ENCODE results near the gene HBE1.
"Not testable (repeated sequence)": the region's sequence is repeated elsewhere in the genome, so short reads cannot be mapped to it uniquely, and the experiment has no call there.

The HBE1 gene

DNA sequence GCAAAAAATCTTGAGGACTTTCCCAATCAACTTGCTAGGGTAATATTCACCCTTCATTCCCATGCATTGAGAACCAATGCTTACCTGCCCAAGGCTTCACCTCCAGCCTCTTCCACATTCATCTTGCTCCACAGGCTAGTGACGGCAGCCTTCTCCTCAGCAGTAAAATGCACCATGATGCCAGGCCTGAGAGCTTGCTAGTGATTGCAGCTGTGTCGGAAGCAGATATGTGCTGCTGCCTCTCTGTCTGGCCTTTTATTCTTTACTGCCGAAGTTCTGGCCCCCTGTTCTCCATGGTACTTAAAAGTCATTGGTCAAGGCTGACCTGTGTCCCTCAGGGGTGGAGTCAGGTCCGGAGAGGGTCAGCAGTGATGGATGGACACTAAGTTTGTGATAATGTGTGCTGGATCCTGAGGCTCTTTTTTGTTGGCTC lies at the start of gene HBE1:
HBE1 (minus strand) TSS at position 231 of the 433 bp plus-strand sequence; CDS start at position 176, 55 bp downstream.
- no peak for DNase-seq (ENCODE audit: low read depth in 2 of 2)

DNA sequence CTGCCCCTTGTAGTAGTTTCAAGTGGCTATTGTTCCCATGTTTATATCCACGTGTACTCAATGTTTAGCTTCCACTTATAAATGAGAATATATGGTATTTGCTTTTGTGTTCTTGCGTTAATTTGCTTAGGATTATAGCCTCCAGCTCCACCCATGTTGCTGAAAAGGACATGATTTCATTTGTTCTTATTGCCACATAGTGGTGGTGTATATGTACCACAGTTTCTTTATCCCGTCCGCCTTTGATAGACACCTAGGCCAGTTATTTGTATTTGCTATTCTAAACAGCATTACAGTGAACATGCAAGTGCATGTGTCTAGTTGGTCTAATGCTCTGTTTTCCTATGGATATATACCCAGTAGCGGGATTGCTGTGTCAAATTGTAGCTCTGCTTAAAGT lies 47.5 kb upstream of the HBE1 start:
- DNase-seq (ENCODE audit: low read depth in 2 of 2): no peak

DNA sequence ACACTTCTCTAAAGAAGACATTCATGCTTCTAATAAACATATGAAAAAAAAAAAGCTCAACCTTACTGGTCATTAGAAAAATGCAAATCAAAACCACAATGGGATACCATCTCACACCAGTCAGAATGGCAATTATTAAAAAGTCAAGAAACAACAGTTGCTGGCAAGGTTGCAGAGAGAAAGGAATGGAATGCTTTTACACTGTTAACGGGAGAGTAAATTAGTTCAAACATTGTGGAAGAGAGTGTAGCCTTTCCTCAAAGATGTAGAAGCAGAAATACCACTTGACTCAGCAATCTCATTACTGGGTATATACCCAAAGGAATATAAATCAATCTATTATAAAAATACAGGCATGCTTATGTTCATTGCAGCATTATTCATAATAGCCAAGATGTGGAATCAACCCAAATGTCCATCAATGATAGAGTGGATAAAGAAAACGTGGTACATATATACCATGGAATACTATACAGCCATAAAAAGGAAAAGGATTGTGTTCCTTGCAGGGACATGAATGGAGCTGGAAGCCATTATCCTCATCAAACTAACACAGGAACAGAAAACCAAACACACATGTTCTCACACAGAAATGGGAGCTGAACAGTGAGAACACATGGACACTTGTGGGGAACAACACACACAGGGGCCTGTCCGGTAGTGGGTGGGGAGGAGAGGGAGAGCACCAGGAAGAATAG lies 43.7 kb upstream of the HBE1 start:
- DNase-seq (ENCODE audit: low read depth in 2 of 2): not testable (repeated sequence)

DNA sequence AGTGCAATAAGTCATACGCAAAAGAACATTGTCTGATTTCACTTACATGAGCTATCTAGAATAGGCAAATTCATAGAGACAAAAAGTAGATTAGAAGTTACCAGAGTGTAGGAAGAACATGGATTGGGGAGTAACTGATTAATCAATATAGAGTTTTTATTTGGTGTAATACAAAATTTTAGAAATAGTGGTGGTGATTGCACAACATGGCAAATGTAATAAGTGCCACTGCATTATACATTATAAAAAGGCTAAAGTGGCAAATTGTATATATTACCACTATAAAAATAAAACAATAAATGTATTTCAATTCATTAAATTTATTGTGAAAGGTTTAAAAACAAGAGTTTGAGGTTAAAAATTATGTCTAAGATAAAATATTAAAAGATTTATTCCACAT lies 40.7 kb upstream of the HBE1 start:
- no peak for DNase-seq (ENCODE audit: low read depth in 2 of 2)

DNA sequence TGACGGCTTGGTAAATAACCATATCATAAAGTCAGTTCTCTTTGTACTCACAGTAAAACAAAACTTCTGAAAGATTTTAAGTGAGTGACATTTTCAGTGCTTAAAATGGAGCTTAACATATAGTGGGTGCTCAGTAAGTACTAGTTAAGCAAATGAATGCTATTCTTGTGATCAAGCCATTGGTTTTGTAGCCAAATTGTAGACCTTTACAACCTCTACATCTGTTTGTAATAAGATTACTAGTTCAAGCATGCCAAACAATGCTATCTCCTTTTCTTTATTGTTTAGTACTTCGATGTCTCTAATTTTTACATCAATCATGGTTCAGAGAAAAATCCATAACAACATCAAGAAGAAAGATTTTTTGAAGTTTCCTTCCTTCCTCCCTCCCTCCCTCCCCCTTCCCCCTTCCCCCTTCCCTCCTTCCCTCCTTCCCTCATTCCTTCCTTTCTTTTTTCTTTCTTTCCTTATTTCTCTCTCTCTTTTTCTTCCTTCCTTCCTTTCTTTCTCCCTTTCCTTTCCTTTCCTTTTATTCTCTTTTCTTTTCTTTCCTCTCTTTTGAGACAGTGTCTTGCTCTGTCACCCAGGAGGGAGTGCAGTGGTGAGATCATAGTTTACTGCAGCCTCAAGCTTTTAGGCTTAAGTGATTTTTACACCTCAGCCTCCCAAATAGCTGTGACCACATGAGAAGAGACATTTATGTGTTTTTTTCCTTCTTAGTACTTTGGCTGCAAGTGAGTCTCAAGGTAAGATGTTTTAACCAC lies 37.7 kb upstream of the HBE1 start:
- DNase-seq (ENCODE audit: low read depth in 2 of 2): no peak

DNA sequence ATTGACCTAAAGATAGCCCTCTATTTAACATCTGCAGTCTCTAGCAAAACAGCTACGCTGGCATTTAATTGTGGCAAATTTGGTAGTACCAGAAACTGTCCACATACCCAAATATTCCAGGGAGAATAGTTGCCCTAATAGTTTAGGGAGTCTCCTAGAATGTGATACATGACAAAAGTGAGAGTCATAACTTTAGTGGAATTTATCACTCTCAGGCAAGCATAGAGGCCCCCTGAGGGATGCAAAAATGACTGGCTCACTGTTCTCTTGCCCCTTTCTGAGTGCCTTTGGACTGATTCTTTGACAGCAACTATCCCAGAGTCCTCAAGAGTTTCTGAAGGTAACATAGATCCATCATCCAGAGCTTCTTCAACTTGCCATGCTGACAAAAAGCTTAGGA lies 34.3 kb upstream of the HBE1 start:
- no peak for DNase-seq (ENCODE audit: low read depth in 2 of 2)

DNA sequence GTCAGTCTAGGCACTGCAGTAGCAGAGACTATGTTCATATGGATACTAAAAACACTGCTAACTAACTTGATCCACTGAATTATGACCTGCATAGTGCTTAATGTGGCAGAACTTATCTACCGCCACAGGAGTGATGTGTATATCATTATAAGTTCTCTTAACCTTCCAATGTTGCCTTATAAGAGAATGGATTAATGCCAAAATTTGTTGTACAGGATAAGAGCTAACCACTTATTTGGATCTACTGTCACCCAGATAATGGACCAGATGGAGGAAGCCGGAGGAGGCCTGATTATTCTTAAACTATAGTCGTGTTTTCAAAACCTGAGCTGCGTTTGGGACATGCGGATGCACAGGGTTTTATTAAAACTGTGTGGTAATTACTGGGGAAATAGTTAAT lies 33.9 kb upstream of the HBE1 start:
- no peak for DNase-seq (ENCODE audit: low read depth in 2 of 2)

DNA sequence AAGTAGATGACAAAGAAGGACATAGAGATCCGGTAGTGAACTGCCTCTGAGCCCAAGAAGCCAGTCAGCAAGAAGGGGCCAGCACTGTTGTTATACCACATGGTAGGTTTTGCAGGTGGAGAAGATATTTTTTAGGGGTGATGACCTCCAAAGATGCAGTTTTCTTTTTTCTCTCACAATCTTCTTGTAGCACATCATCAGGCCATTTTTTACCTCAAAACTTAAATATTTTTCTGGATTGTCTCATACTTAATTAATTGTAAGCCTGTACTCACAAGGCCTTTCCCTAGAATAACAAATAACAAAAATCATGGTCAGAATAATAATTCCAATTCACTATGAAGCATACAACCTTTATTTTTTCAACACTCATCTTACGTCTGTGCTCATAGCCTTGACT lies 32.1 kb upstream of the HBE1 start, which contains the start of gene OR51B4:
OR51B4 (minus strand) TSS at position 101 of the 400 bp plus-strand sequence; CDS start at position 101, 0 bp downstream.
- no peak for DNase-seq (ENCODE audit: low read depth in 2 of 2)

DNA sequence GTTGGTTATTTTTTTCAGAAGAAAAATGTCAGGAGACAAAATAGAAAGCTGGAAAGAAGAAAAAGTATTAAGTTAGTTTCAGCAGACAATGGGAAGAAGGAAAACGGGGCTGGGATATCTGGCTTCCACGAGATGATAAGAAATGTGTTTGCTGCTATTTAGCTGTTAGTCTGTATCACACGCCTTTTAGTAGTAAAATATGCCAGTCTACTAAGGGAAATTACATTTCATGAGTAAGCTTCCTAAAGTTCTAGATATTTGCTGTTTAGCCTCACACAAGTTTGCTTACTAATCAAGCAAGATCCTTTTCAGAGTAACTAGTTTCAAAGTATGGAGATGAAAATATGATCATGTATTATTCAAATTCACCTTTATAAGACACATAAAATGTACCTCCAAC lies 30.5 kb upstream of the HBE1 start:
- no peak for DNase-seq (ENCODE audit: low read depth in 2 of 2)

DNA sequence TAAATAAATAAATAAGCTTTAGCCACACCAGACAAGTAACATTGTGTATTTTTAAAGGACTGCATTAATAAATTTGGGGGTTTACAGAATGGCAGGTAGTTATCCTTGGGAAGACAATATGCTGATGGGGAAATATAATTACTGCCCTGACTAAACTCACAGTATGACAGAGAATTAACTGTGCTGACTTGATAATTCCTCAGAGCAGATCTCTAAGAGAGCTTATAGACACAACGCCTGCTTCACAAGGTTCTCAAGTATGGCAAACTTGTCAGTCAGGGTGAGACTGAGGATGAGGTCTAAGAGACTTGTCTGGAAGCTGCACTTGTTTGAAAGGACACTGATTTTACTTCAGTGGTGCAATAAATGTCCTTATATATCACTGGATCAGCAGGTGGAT lies 28.7 kb upstream of the HBE1 start:
- DNase-seq (ENCODE audit: low read depth in 2 of 2): no peak

DNA sequence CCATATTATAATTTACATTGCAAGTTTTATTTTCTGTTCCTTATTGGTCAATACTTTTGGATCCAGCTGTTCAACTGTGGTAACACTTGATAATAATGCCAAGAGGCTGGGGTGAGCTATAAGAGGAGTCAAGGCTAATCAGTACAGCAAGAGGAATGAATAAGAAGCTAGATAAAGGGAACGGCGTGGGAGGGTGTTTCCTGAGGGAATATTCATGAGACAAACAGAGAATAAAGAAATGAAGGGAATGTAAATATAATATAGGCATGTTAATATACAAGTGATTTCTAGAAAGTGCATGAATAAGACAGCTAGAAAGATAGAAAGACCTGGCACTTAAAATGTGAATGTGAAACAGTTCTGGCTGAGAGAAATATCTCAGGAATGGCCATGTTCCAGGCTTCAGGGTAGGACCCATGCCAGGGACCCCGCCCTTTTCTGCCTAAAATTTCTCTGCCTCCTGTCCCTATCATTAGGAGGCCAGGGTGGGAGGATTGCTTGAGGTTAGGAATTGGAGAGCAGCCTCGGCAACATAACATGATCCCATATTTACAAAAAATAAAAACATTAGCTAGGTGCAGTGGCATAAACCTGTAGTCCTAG lies 28.1 kb upstream of the HBE1 start:
- no peak for DNase-seq (ENCODE audit: low read depth in 2 of 2)

DNA sequence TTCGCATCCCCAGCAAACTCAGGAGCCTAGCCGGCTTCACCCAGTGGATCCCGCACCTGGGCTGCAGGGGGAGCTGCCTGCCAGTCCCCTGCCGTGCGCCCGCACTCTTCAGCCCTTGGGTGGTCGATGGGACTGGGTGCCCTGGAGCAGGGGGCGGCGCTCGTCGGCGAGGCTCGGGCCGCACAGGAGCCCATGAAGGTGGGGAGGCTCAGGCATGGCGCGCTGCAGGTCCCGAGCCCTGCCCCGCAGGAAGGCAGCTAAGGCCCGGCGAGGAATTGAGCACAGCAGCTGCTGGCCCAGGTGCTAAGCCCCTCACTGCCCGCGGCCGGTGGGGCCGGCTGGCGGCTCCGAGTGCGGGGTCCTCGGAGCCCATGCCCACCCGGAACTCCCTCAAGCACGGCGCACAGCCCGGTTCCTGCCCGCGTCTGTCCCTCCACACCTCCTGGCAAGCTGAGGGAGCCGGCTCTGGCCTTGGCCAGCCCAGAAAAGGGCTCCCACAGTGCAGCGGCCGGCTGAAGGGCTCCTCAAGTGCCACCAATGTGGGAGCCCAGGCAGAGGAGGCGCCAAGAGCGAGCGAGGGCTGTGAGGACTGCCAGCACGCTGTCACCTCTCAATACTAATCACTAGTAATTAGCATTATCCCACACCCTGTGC lies 24.7 kb upstream of the HBE1 start:
- not testable (repeated sequence) for DNase-seq (ENCODE audit: low read depth in 2 of 2)

DNA sequence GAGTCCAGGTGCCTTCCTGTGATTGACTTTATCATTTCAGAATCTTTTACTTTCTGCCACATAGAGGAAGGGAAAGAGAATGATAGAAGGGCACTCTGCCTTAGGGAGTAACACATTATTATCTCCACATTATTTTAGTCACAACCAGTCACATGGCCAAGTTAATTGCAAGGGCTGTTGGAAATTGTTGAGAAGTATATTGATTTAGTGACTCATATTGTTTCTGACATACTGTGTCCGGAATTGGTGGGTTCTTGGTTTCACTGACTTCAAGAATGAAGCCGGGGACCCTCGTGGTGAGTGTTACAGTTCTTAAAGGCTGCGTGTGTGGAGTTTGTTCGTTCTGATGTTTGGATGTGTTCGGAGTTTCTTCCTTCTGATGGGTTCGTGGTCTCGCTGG lies 23.3 kb upstream of the HBE1 start:
- no peak for DNase-seq (ENCODE audit: low read depth in 2 of 2)

DNA sequence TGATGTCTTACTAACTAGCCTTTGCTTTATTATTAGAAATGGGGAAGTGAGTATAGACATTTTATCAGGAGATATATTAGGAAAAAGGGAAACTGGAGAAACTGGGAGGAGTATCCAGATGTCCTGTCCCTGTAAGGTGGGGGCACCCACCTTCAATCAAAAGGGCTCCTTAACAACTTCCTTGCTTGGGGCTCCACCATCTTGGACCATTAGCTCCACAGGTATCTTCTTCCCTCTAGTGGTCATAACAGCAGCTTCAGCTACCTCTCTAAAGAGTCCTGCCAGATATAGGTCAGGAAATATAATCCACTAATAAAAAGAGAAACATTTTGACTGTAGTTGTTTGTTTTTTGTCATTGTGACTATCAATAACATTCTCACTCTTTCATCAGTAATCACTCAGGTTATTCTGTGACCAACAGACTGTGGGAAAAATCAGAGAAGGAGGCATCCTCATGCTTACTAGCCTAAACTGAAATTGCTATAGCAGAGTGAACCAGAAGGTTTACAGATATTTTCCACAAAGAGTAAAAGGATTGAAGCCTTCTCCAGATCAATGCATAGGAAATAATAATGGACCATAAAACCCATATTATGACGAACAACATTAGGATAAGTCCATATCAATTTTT lies 21.6 kb upstream of the HBE1 start:
- DNase-seq (ENCODE audit: low read depth in 2 of 2): no peak

DNA sequence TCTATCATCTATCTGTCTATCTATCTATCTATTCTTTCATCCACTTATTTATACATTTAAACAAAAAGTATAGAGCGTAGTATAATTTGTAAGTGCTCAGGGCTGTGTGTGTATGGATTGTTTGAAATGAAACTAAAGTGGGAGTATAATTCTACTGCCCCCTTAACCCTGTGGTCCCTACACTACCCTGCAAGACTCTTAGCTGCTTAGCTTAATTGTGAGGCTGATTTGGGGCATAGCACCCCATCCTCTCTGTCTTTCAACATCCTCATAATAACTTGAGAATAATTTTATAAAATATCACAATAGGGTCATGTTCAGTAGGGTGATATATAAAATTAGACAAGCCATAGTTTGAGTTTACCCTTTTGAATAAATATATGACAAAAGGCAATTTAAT lies 20.4 kb upstream of the HBE1 start:
- no peak for DNase-seq (ENCODE audit: low read depth in 2 of 2)

DNA sequence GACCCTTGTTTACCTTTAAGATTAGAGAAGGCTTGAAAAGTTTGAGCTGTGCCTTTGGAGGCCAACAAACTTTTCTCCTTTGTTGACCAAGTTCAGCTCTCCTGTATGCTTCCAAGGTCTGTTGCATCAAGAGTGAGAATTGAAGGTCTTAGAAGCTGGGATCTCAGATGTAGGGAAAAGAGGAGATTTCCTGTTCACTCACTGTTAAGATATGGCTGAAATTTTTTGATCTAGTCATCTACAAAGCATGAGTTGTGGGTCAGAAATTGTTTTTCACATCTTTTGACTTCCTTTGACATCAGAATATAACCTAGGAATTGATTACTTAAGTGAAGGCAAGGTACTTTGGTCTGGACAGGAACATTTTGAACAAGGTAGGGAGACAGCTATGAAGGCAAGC lies 20.0 kb upstream of the HBE1 start:
- no peak for DNase-seq (ENCODE audit: low read depth in 2 of 2)

DNA sequence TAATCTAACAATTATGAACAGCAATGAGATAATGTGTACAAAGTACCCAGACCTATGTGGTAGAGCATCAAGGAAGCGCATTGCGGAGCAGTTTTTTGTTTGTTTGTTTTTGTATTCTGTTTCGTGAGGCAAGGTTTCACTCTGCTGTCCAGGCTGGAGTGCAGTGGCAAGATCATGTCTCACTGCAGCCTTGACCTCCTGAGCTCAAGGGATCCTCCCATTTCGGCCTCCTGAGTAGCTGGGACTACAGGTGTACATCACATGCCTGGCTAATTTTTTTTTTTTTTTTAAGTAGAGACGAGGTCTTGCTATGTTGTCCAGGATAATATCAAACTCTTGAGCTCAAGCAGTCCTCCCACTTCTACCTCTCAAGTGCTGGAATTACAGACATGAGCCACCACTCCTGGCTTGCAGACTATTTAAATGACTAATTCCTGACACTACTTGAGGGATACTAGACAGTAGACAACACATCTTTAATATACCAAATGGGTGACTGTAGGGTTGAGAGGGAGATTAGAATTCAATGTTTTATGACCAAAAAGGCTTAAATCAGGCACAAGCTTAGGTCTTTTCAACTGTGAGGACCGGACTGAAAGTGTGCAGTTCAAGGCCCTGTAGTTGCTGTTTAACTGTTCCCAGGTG lies 19.3 kb upstream of the HBE1 start:
- DNase-seq (ENCODE audit: low read depth in 2 of 2): no peak

DNA sequence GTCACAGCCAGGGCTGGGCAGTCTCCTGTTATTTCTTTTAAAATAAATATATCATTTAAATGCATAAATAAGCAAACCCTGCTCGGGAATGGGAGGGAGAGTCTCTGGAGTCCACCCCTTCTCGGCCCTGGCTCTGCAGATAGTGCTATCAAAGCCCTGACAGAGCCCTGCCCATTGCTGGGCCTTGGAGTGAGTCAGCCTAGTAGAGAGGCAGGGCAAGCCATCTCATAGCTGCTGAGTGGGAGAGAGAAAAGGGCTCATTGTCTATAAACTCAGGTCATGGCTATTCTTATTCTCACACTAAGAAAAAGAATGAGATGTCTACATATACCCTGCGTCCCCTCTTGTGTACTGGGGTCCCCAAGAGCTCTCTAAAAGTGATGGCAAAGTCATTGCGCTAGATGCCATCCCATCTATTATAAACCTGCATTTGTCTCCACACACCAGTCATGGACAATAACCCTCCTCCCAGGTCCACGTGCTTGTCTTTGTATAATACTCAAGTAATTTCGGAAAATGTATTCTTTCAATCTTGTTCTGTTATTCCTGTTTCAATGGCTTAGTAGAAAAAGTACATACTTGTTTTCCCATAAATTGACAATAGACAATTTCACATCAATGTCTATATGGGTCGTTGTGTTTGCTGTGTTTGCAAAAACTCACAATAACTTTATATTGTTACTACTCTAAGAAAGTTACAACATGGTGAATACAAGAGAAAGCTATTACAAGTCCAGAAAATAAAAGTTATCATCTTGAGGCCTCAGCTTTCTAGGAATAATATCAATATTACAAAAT lies 18.6 kb upstream of the HBE1 start:
- DNase-seq (ENCODE audit: low read depth in 2 of 2): no peak

DNA sequence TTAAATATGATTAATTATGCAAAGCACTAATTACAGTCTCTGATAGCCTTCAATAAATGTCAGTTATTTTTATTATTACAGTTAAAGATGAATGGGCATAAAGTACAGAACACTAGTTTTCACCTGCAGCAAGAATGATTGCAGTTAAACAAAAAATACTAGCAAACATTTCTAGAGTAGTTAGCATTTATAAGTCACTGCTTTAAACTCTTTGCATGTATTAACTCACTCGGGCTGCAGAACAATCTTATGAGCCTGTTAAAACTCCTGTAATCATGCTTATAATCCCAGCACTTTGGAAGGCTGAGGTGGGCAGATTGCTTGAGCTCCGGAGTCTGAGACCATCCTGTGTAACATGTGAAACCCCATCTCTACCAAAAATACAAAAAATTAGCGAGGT lies 17.2 kb upstream of the HBE1 start:
- no peak for DNase-seq (ENCODE audit: low read depth in 2 of 2)

DNA sequence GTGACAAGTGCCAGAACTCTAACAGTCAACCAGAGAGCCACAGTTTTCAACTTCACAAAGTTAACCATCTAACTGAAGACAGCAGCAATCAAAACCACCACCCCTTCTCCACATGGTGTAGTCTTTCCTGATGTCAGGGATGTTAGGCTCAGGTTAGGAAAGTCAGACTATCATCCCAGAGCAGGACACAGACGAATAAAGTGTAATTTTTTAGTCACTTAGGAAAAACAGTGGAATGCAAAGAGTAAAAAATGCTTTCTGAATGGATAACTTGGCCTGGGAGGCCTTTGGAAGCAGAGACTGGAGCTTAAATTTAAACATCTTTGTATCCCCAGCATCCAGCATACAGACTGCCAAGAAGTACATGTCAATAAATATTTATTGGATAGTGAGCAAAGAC lies 16.6 kb upstream of the HBE1 start:
- no peak for DNase-seq (ENCODE audit: low read depth in 2 of 2)
